Epithelial cell of prostate (primary cell): ENCODE measurements around the gene CYP19A1.

Experiments
- DNase-seq: peaks from one replicate; pipeline ENCODE4 v3.0.0-alpha.2; 2011; ENCODE audit warnings: low read depth, low spot score
- H3K27ac ChIP-seq: fragments of 450-650 bp; 2 replicates; pipeline ENCODE4 v1.5.1; 2017; ENCODE audit warnings: mild to moderate bottlenecking

Gene CYP19A1

GRCh38 chr15:51363383-51363782 is 25.0 kb upstream of the CYP19A1 start:
- no peak for DNase-seq
- no peak overlapping the region for H3K27ac ChIP-seq

GRCh38 chr15:51359981-51360380 is 21.6 kb upstream of the CYP19A1 start:
- no peak overlapping the region for H3K27ac ChIP-seq
- DNase-seq: no peak

GRCh38 chr15:51356983-51357382 is 18.6 kb upstream of the CYP19A1 start:
- no peak overlapping the region for H3K27ac ChIP-seq
- no peak for DNase-seq

- H3K27ac ChIP-seq: no peak overlapping the region
- no peak for DNase-seq
Observed at GRCh38 chr15:51356147-51356546, 17.8 kb upstream of the CYP19A1 start.

- DNase-seq: no peak
- no peak overlapping the region for H3K27ac ChIP-seq
Observed at GRCh38 chr15:51355096-51355495, 16.7 kb upstream of the CYP19A1 start.

GRCh38 chr15:51353976-51354375 is 15.6 kb upstream of the CYP19A1 start:
- DNase-seq: no peak

GRCh38 chr15:51350723-51351122 is 12.3 kb upstream of the CYP19A1 start:
- DNase-seq: no peak
- no peak overlapping the region for H3K27ac ChIP-seq

More at GRCh38 chr15:51353976-51354375, 15.6 kb upstream of the CYP19A1 start:
- no peak overlapping the region for H3K27ac ChIP-seq

- H3K27ac ChIP-seq: no peak overlapping the region
- DNase-seq: no peak
Observed at GRCh38 chr15:51349156-51349844, 10.9 kb upstream of the CYP19A1 start.

GRCh38 chr15:51348688-51349087 is 10.3 kb upstream of the CYP19A1 start:
- no peak overlapping the region for H3K27ac ChIP-seq
- no peak for DNase-seq

- no peak overlapping the region for H3K27ac ChIP-seq
- no peak for DNase-seq
Observed at GRCh38 chr15:51346136-51346535, 7.7 kb upstream of the CYP19A1 start.

- H3K27ac ChIP-seq: no peak overlapping the region
- no peak for DNase-seq
Observed at GRCh38 chr15:51343466-51343865, 5.1 kb upstream of the CYP19A1 start.

- no peak for DNase-seq
- no peak overlapping the region for H3K27ac ChIP-seq
Observed at GRCh38 chr15:51342227-51342999, 4.0 kb upstream of the CYP19A1 start.

GRCh38 chr15:51341366-51342226 is 3.2 kb upstream of the CYP19A1 start, which contains the start of gene GLDN:
Gene GLDN (plus strand): TSS chr15:51341655. CDS start chr15:51341685, 30 bp downstream.
- no peak for DNase-seq
- no peak within 1 kb of the TSS for H3K27ac ChIP-seq

GRCh38 chr15:51335538-51336410 is 2.6 kb downstream of the CYP19A1 start:
- no peak for DNase-seq
- no peak overlapping the region for H3K27ac ChIP-seq

GRCh38 chr15:51335087-51335486 is 3.3 kb downstream of the CYP19A1 start:
- no peak overlapping the region for H3K27ac ChIP-seq

GRCh38 chr15:51334011-51334451 is 4.4 kb downstream of the CYP19A1 start:
- H3K27ac ChIP-seq: no peak overlapping the region
- DNase-seq: no peak

More at GRCh38 chr15:51335087-51335486, 3.3 kb downstream of the CYP19A1 start:
- DNase-seq: no peak

- H3K27ac ChIP-seq: no peak overlapping the region
Observed at GRCh38 chr15:51333571-51333970, 4.8 kb downstream of the CYP19A1 start.

GRCh38 chr15:51332206-51333147 is 5.9 kb downstream of the CYP19A1 start:
- no peak for DNase-seq
- no peak overlapping the region for H3K27ac ChIP-seq

More at GRCh38 chr15:51333571-51333970, 4.8 kb downstream of the CYP19A1 start:
- no peak for DNase-seq
